H1 (cell line): ENCODE measurements around the gene HSH2D. TPM values are rescaled to one million over a fixed set of nuclear protein-coding genes. Genes with fewer than 3 reads are reported as not detected.

ENCODE experiments used
- CTCF ChIA-PET: fragments of 300-600 bp; sonication (Branson Sonifier 250); formaldehyde crosslinking; loops from one replicate; lab custom pipeline; 2021; ENCODE audit not compliant: partially characterized antibody; lab: Charles Lee
- POLR2A ChIA-PET: fragments of 300-600 bp; sonication (Branson Sonifier 250); formaldehyde crosslinking; loops from one replicate; lab custom pipeline; 2021; ENCODE audit warnings: inconsistent platforms; ENCODE audit not compliant: partially characterized antibody; lab: Charles Lee
- DNase-seq, 2 experiments: peaks; one replicate each; pipeline versions ENCODE4 v3.0.0 to v3.0.0-alpha.2; 2010 to 2022; ENCODE audit warnings: low spot score in 2 of 2, low read depth in 1 of 2, mixed read lengths in 1 of 2
- FAIRE-seq: peaks from 2 replicates; lab custom pipeline; 2011; peaks lifted over from hg19 to GRCh38; lab: Jason Lieb, UNC
- H2AFZ ChIP-seq: 2 replicates; pipeline ENCODE4 v1.8.1; 2012; ENCODE audit warnings: low read length, inconsistent platforms
- H2AK5ac ChIP-seq: 2 replicates; pipeline ENCODE4 v1.6.1; 2013; ENCODE audit warnings: low read depth, low read length
- H2BK120ac ChIP-seq: replicated peaks from 2 replicates; pipeline ENCODE3; 2013; ENCODE audit warnings: low read depth, low read length, inconsistent platforms
- H2BK12ac ChIP-seq: 2 replicates; pipeline ENCODE4 v1.6.1; 2013; ENCODE audit warnings: low read depth, low read length
- H2BK15ac ChIP-seq: 2 replicates; pipeline ENCODE4 v1.6.1; 2013; ENCODE audit warnings: low read length
- H2BK20ac ChIP-seq: 2 replicates; pipeline ENCODE4 v1.6.1; 2013; ENCODE audit warnings: low read length
- H2BK5ac ChIP-seq: 2 replicates; pipeline ENCODE4 v1.6.1; 2013; ENCODE audit warnings: low read depth, low read length
- H3K14ac ChIP-seq: 2 replicates; pipeline ENCODE4 v1.6.1; 2013; ENCODE audit warnings: inconsistent platforms; ENCODE audit not compliant: insufficient read length
- H3K18ac ChIP-seq: 2 replicates; pipeline ENCODE4 v1.6.1; 2013; ENCODE audit warnings: low read length; ENCODE audit errors: extremely low read depth
- H3K23ac ChIP-seq: 2 replicates; pipeline ENCODE4 v1.6.1; 2013; ENCODE audit warnings: inconsistent platforms; ENCODE audit not compliant: insufficient read length
- H3K23me2 ChIP-seq: 2 replicates; pipeline ENCODE4 v1.6.1; 2013; ENCODE audit warnings: low read depth, low read length
- H3K27ac ChIP-seq: 2 replicates; pipeline ENCODE4 v1.6.1; 2011; ENCODE audit warnings: low read depth, low read length, inconsistent platforms
- H3K27me3 ChIP-seq, 4 experiments: replicated peaks in 1 of 4; 1 replicate in 1 of 4; 2 replicates in 3 of 4; pipeline versions ENCODE4 v1.6.1 to v1.8.1; 2011 to 2013; ENCODE audit warnings: low read length in 3 of 4, mild to moderate bottlenecking in 3 of 4, inconsistent platforms in 2 of 4, mixed read lengths in 2 of 4, moderate library complexity in 1 of 4; ENCODE audit not compliant: control insufficient read depth in 3 of 4, insufficient read depth in 3 of 4; ENCODE audit errors: extremely low read depth in 1 of 4
- H3K36me3 ChIP-seq, 4 experiments: 2 replicates each; pipeline versions ENCODE4 v1.6.1 to v1.8.1; 2011 to 2013; ENCODE audit warnings: mild to moderate bottlenecking in 4 of 4, low read length in 3 of 4, moderate library complexity in 2 of 4, control low read depth in 1 of 4, inconsistent platforms in 1 of 4; ENCODE audit not compliant: insufficient read depth in 4 of 4, control insufficient read depth in 2 of 4
- H3K4ac ChIP-seq: replicated peaks from 2 replicates; pipeline ENCODE3; 2013; ENCODE audit warnings: low read length, low read depth, mixed read lengths, inconsistent platforms; ENCODE audit not compliant: insufficient read length
- H3K4me1 ChIP-seq, 4 experiments: replicated peaks in 1 of 4; 1 replicate in 1 of 4; 2 replicates in 3 of 4; pipeline versions ENCODE4 v1.6.1 to v1.8.1; 2011 to 2013; ENCODE audit warnings: low read length in 3 of 4, inconsistent platforms in 2 of 4, mixed read lengths in 1 of 4; ENCODE audit not compliant: insufficient read depth in 4 of 4, control insufficient read depth in 3 of 4
- H3K4me2 ChIP-seq, 2 experiments: 2 replicates each; pipeline versions ENCODE4 v1.6.1 to v1.8.1; 2011 to 2013; ENCODE audit warnings: low read depth in 2 of 2, low read length in 2 of 2, control low read depth in 1 of 2, inconsistent platforms in 1 of 2, mild to moderate bottlenecking in 1 of 2; ENCODE audit not compliant: insufficient read depth in 1 of 2
- H3K4me3 ChIP-seq, 4 experiments: fragments of 200-600, 300-600 bp in 1 of 4; sonication (generic), shearing (Covaris generic), sonication (Bioruptor Twin) in 1 of 4; 2 replicates each; pipeline versions ENCODE4 v1.5.1 to v1.8.1; 2011 to 2016; ENCODE audit warnings: low read length in 4 of 4, low read depth in 3 of 4, control low read depth in 2 of 4, inconsistent platforms in 2 of 4, mild to moderate bottlenecking in 2 of 4, mixed read lengths in 1 of 4, moderate library complexity in 1 of 4; ENCODE audit not compliant: insufficient read depth in 2 of 4; ENCODE audit errors: extremely low read depth in 1 of 4
- H3K56ac ChIP-seq: replicated peaks from 2 replicates; pipeline ENCODE3; 2013; ENCODE audit warnings: low read depth, mild to moderate bottlenecking, mixed read lengths, low read length, inconsistent platforms; ENCODE audit not compliant: insufficient read length
- H3K79me1 ChIP-seq: 2 replicates; pipeline ENCODE4 v1.6.1; 2013; ENCODE audit warnings: low read depth, low read length, control low read depth
- H3K79me2 ChIP-seq, 2 experiments: 2 replicates each; pipeline versions ENCODE4 v1.6.1 to v1.8.1; 2012 to 2013; ENCODE audit warnings: low read length in 2 of 2, mild to moderate bottlenecking in 2 of 2, inconsistent platforms in 1 of 2; ENCODE audit not compliant: insufficient read depth in 2 of 2, control insufficient read depth in 1 of 2
- H3K9ac ChIP-seq, 4 experiments: replicated peaks in 1 of 4; 1 replicate in 1 of 4; 2 replicates in 3 of 4; pipeline versions ENCODE4 v1.6.1 to v1.8.1; 2011 to 2013; ENCODE audit warnings: low read depth in 3 of 4, low read length in 3 of 4, control low read depth in 2 of 4, mild to moderate bottlenecking in 2 of 4, moderate library complexity in 2 of 4, inconsistent platforms in 1 of 4; ENCODE audit errors: extremely low read depth in 1 of 4
- H3K9me3 ChIP-seq, 2 experiments: 2 replicates each; pipeline versions ENCODE4 v1.6.1 to v1.8.1; 2012 to 2013; ENCODE audit warnings: mild to moderate bottlenecking in 2 of 2, moderate library complexity in 2 of 2, control low read depth in 1 of 2, inconsistent platforms in 1 of 2, low read depth in 1 of 2, low read length in 1 of 2, mixed read lengths in 1 of 2; ENCODE audit not compliant: insufficient read depth in 2 of 2
- H4K20me1 ChIP-seq, 2 experiments: replicated peaks in 1 of 2; 2 replicates each; pipeline versions ENCODE3 to v1.8.1; 2011 to 2013; ENCODE audit warnings: inconsistent platforms in 2 of 2, low read length in 2 of 2, mild to moderate bottlenecking in 1 of 2; ENCODE audit not compliant: insufficient read depth in 2 of 2, control insufficient read depth in 1 of 2
- H4K5ac ChIP-seq: 2 replicates; pipeline ENCODE4 v1.6.1; 2013; ENCODE audit warnings: low read length, low read depth, mixed read lengths, inconsistent platforms; ENCODE audit not compliant: insufficient read length
- H4K8ac ChIP-seq: 2 replicates; pipeline ENCODE4 v1.8.0; 2013; ENCODE audit warnings: mild to moderate bottlenecking, moderate library complexity, low read length, inconsistent platforms; ENCODE audit not compliant: insufficient read depth; ENCODE audit errors: extremely low read depth
- H4K91ac ChIP-seq: replicated peaks from 2 replicates; pipeline ENCODE3; 2013; ENCODE audit warnings: low read length, mixed read lengths, inconsistent platforms; ENCODE audit not compliant: insufficient read length
- ASH2L ChIP-seq: fragments of 200-600, 300-600 bp; sonication (generic); IDR thresholded peaks from one replicate; pipeline ENCODE4 v1.7.1; 2017; ENCODE audit warnings: low read length
- BCL11A ChIP-seq, 2 experiments: IDR thresholded peaks; one replicate each; pipeline ENCODE4 v1.6.1; 2011; ENCODE audit warnings: low read depth in 2 of 2, low read length in 2 of 2, mild to moderate bottlenecking in 2 of 2
- FOSL1 ChIP-seq: IDR thresholded peaks from 2 replicates; pipeline ENCODE4 v1.6.1; 2011; ENCODE audit warnings: mild to moderate bottlenecking, low read depth, low read length, moderate library complexity; ENCODE audit not compliant: insufficient read depth
- GTF2F1 ChIP-seq: IDR thresholded peaks from 2 replicates; pipeline ENCODE4 v1.6.1; 2012; ENCODE audit warnings: low read depth, low read length, improper control_type of control experiment, borderline replicate concordance
- POLR2AphosphoS5 ChIP-seq: IDR thresholded peaks from 2 replicates; pipeline ENCODE4 v1.6.1; 2011; ENCODE audit warnings: low read depth, low read length
- RFX5 ChIP-seq: IDR thresholded peaks from 2 replicates; pipeline ENCODE4 v1.6.1; 2011; ENCODE audit warnings: low read depth, low read length, improper control_type of control experiment, borderline replicate concordance
- SP1 ChIP-seq: IDR thresholded peaks from 2 replicates; pipeline ENCODE4 v1.6.1; 2011; ENCODE audit warnings: low read depth, low read length
- WGBS, 2 experiments: shearing (Covaris generic) in 1 of 2; methylation state at CpG; one replicate each; pipeline versions ENCODE4 v1.1.6 to v1.1.7; 2013 to 2015; ENCODE audit warnings: low lambda C conversion rate in 2 of 2, mixed read lengths in 2 of 2, inconsistent platforms in 1 of 2, low coverage in 1 of 2, missing lambda C conversion rate in 1 of 2; ENCODE audit not compliant: insufficient replicate concordance in 2 of 2, insufficient coverage in 1 of 2, insufficient read length in 1 of 2; ENCODE audit errors: extremely low coverage in 1 of 2, missing lambda C conversion rate in 1 of 2; 5-methylcytosine and 5-hydroxymethylcytosine counted together
- polyA plus RNA-seq, 7 experiments: library from polyadenylated mRNA; depleted of rRNA in 3 of 7; stranded (reverse) in 5 of 7; unstranded in 2 of 7; fragments of >200 nt in 5 of 7; fragments of 200-250 nt in 2 of 7; gene quantifications; 1 replicate in 5 of 7; 2 replicates in 1 of 7; 4 replicates in 1 of 7; pipeline versions ENCODE4 v1.2.1 to v1.2.3, GENCODE V29; 2011 to 2013; ENCODE audit warnings: missing spikeins in 2 of 7, mixed read lengths in 2 of 7
- total RNA-seq: library from RNA; stranded (reverse); fragmentation: NEBNext Ultra II Directional; extraction: Animal tissue kit (Norgen Biotek cat#: 25700); gene quantifications from 2 replicates; pipeline ENCODE4 v1.2.1, GENCODE V29; 2021
- TF ChIP-seq, protein P1 (sequence below): IDR thresholded peaks from 2 replicates; pipeline ENCODE4 v1.6.1; 2011; ENCODE audit warnings: low read depth, mild to moderate bottlenecking, low read length; ENCODE audit not compliant: insufficient read depth

Gene HSH2D
- total and polyA plus RNA-seq, 2 of the 8 experiments (the other 6 are each of a cell fraction or from before 2014, with no cell fraction given): 0.67 to 1.6 TPM

DNA sequence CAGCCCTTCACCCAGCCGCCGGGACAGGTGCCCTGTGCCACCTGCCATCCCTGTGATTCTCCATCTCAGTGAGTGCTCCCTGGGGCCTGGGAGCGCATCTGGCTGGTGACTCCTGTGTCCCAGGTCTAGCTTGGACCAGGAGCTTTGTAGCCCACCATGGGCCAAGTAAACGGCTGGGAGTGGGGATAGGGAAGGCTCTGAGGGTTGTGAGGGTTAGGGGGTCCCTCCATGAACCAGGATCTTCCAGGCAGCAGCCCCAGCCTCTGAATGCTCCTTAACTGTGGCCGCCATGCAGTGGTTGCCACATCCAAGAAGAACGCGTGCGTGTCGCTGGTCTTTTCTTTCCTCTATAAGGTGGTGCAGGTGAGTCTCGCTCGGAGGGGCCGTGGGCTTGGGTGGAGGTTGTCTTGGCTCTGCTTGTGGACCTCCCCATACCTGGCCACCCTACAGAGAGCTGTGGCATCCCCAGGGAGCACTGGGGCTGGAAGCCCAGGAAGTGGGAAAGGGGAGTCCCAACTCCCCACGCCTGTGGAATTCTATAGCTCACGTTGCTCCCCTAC lies 62.6 kb downstream of the HSH2D start:
- Histone ChIP-seq H2BK120ac (no peak overlapping the region), H2BK5ac (no peak overlapping the region), H3K14ac (no peak overlapping the region), H4K8ac (no peak overlapping the region), H3K4me2 (no peak overlapping the region), H3K79me1 (no peaks in the 10 kb centered on the region), H3K4me1 (no peaks in the 10 kb centered on the region), H3K56ac (no peak overlapping the region), H3K27ac (no peak overlapping the region), H2BK20ac (no peak overlapping the region), H3K4me3 (no peak overlapping the region), H4K5ac (no peak overlapping the region), H4K20me1 (peaks cover 2 to 3% of the 10 kb centered on the region in 2 experiments), H3K9ac (no peak overlapping the region), H3K18ac (no peak overlapping the region), H3K23ac (no peak overlapping the region), H3K36me3 (peaks cover 0 to 11% (median 3%) of the 10 kb centered on the region in 4 experiments; a peak in 4 of 8 replicates), H4K91ac (no peak overlapping the region), H2AK5ac (no peak overlapping the region), H3K79me2 (no peaks in the 10 kb centered on the region), H2BK15ac (no peak overlapping the region), H3K9me3 (no peaks in the 10 kb centered on the region), H3K4ac (no peak overlapping the region), H2BK12ac (no peak overlapping the region), H3K27me3 (no peaks in the 10 kb centered on the region), H3K23me2 (no peaks in the 10 kb centered on the region), H2AFZ (no peak overlapping the region)
- TF ChIP-seq SP1 (no peak), GTF2F1 (no peak), POLR2AphosphoS5 (no peak), FOSL1 (no peak), BCL11A (IDR thresholded peaks at IDR 0.05; ENCODE audit: low read depth in 2 of 2, low read length in 2 of 2) (no peak), ASH2L (no peak), RFX5 (no peak)
- TF ChIP-seq, protein P1, sequence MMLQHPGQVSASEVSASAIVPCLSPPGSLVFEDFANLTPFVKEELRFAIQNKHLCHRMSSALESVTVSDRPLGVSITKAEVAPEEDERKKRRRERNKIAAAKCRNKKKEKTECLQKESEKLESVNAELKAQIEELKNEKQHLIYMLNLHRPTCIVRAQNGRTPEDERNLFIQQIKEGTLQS: no peak
- 86% methylated on average over 14 of the region's 14 CpGs; no CpG with 5 or more reads in 1 of the 2 experiments for WGBS, 2 experiments
- ChIA-PET CTCF (interaction anchor here (0.6 to 1.4 kb wide), 3 partner anchors 39 to 453 kb away, joined by 3 to 4 read pairs (median 3); no protein-coding TSS in a partner anchor), POLR2A (interaction anchor here (0.8 to 1.2 kb wide), 2 partner anchors 17 to 21 kb away, joined by 3 read pairs; partner anchors contain the start of gene FAM32A)
- no peak for DNase-seq
- FAIRE-seq: no peak
